Nucleus accumbens (tissue), 56 donors: ENCODE results near the gene SPPL2B.

Experiments
- DNase-seq, 56 donors: peaks; one replicate each; lab custom pipeline; 2025; lab: John Stamatoyannopoulos, UW

Gene SPPL2B

DNA sequence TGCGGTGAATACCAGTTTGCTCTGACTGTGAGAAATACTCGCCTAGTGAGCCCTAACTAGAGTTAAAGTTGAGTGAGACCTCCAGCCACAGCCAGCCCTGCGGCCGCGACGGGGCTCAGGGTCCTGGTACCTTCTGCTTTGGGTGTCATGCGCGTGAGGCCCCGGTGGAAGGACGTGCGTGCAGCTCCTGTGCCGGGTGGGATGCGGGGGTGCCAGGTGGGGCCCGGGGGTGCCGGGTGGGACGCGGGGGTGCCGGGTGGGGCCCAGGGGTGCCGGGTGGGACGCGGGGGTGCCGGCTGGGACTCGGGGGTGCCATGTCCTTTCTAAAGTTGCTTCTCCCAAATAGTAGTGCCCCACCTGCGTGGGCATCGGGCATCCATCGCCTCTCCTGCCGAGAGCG lies 23.1 kb downstream of the SPPL2B start:
- DNase-seq, result no peak

DNA sequence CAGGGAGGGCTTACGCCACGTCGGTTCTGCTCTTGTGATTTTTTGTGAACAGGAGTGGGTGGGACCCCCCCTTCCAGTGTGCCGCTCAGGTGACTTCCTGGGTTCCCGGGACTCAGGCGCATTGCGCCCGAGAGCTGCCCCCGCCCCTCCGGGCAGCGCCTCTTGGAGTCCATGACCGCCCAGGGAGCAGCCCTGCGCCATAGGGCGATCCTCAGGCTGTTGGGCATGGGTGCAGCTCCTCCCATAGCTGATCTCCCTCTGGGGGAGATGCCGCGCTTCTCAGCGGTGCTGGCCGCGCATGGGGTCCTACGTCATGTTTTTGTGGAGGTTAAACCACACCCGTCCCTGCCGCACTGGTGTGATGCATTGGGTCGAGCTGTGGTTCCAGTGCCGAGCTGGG lies 23.6 kb downstream of the SPPL2B start:
- DNase-seq, result no peak

DNA sequence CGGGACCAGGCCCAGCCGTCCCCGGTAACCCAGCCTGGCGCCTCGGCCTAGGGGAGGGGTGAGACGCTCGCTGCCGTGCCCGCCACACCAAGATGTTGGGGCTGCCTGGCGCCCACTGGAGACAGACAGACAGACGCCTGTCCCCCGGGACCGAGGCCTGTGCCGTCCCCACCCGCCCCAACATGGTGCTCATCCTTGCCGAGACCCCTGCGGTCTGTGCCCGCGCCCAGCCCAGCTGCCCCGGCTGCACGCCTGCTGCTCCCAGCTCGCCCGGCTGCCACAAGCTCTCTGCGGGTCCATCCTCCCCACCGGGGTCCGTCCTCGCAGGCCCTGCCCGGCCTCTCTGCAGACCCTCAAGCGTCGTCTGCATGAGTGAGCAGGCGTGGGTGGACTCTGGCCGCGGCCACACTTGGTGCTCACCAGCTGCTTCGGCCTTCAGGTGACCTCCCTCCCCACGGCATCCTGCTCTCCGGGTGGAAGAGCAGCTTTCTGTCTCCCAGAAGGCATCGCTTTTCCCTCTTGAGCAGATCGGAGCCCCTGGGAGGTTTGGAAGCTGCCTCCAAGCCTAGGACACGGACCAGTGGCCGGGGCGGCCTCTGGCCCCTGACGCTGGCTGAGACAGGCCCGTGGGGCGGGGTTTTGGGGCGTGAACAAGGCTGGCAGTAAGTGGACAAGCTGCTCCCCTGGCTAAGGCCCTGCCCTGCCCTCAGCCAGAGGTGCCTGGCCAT lies 24.8 kb downstream of the SPPL2B start:
- no peak for DNase-seq

DNA sequence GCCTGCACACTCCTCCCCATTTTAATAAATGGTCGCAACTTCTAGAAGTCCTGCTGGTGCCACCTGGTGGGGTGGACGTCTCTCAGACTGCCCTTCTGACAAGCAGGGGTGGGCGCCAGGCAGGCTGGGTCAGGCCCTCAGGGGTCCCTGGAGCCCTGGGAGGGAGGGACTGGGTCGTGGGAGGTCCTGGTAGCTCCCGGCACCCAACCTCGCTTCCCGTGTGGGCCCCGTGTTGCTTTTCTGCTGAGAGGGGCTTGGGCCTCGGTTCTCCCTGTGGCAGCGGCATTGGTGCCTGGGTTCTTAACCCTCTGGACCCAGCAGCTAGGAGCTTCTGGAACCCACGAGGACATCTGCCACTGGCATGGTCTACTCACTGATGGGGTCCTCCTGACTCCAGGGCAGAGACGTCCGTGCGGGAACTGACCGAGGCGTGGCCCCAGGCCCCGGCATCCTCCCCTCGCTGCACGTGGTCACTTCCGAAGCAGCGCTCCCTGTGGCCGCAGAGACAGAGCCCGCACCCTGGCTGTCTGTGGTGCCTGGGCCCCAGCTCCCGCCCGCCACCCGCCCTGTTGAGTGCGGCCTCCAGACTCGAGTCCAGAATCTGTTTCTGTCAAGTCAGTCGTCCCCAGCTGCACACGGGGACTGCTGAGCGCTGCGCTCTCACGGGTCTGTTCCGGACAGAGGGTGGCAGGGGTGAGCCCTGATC lies 25.6 kb downstream of the SPPL2B start:
- no peak for DNase-seq

DNA sequence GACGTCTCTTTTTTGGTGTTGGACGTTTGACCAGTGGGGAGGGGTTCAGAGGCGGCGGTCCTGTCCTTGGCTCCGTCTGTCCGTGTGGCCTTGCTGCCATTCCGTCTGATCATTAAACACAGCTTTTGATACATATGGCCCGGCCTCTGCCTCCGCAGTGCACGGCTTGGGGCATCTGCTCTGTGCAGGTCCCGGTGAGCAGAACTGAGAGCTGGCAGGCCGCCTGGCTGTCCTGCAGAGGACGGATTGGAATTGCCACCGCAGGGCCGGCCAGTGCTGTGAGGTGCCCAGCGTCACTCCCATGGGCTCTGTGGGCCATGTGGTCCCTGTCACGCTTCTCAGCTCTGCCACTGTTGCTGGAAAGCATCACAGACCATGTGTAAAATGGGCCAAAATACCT lies 26.2 kb downstream of the SPPL2B start:
- DNase-seq, result no peak

DNA sequence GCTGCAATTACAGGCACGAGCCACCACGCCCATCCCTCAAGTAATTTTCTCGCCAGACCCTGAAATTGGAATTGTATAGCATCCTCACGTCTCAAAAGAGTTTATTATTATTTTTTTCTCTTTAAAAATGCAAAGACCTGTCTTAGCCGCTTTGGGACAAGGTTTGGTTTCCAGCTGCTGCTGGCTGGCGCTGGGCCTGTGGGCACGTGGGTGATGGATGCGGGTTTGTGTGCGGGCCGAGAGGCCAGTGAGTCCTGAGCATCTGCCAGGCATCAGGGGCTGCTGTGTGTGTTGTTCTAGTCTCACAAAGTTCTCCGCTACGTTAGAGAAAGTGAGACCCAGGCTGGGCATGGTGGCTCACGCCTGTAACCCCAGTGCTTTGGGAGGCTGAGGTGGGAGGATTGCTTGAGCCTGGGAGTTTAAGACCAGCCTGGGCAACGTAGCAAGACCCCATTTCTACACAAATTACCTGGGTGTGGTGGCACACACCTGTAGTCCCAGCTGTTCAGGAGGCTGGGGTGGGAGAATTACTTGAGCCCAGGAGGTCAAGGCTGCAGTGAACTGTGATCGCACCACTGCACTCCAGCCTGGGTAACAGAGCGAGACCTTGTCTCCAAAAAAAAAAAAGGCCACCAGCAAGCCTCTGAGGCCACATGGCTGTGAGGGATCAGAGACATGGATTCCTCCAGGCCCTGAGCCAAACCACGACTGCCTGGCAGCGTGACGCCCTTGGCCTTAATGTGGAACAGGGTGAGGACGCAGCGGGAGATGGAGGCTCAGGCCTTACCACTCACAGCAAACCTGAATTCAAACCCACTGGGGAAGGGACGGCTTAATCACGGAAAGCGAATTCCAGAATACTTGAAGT lies 26.9 kb downstream of the SPPL2B start:
- no peak for DNase-seq

DNA sequence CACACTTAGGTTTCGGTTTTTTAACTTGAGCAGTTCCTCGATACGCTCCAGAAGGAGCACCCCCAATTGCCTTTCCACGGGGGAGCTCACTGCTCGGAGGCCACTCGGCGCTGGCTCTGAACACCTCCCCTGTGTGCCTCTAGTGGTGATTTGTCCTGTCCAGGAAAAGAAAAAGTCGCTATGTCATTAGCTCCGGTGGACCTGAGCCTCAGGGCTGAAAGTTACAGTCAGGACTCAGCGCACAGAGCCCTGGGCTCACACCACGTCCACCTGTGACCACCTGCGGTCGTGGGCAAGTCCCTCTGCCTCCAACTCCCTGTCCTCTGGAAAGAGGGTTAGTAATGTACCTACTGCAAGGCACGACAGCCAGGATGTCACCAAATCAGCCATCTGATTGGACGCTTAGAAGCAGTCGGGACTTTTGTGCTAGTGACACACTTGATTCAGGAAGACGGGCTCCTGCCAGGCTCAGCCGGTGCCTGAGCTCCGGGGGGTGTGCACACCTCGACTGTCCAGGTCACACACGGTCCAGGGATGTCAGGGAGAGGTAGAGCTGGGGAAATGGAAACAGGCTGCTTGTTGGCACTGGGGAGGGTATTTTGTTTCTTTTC lies 27.7 kb downstream of the SPPL2B start:
- no peak for DNase-seq

DNA sequence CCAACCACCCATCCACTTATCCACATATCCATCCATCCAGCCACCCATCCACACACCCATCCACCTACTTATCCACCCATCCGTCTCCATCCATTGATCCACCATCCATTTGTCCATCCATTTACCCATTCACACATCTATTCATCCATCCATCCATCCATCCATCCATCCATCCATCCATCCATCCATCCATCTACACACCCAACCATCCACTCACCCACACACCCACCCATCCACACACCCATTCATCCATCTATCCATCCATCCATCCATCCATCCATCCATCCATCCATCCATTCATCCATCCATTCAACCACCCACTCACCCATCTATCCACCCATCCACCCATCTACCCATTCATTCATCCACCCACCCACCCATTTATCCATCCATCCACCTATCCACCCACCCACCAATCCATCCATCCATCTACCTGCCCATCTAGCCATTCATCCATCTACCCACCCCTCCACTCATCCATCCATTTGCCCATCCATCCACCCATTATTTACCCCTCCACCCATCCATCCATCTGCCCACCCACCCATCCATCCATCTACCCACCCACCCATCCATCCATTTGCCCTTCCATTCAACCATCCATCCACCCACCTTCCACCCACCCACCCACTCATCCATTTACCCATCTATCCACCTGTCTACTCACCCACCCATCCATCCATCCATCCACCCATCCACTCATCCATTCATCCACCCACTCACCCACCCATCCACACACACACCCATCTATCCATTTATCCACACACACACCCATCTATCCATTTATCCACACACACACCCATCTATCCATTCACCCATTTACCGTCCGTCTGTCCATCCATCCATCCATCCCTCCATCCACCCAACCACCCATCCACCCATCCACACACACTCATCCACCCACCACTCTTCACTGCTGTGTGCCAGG lies 29.1 kb downstream of the SPPL2B start:
- no peak for DNase-seq

DNA sequence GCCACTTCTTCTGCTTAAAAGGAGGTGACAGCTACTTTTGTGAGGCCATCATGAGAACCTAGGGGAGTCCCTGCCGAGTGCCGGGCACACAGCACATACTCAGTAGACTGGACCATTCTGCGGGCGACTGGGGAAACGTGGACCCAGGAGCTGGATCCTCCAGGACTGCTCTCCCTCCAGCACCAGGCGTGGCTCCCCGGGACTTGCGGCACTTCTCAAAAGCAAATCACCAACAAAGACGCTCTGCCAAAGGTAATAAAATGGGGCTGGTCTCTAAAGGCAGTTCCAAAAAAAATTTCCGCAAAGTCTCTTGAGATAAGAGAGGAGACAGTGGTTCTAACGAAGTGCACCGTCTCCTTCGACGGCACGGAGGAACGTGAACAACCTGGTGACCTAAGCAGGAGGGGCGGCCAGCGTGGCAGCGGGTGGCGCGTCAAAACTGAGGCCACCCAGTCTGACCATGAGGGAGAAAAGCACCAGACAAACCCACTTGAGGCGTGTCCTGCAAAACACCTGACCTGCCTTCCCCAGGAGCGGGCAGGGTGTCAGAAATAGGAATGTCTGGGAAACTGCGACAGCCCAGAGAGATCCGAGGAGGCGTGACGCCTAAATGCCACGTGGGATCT lies 30.2 kb downstream of the SPPL2B start:
- no peak for DNase-seq

DNA sequence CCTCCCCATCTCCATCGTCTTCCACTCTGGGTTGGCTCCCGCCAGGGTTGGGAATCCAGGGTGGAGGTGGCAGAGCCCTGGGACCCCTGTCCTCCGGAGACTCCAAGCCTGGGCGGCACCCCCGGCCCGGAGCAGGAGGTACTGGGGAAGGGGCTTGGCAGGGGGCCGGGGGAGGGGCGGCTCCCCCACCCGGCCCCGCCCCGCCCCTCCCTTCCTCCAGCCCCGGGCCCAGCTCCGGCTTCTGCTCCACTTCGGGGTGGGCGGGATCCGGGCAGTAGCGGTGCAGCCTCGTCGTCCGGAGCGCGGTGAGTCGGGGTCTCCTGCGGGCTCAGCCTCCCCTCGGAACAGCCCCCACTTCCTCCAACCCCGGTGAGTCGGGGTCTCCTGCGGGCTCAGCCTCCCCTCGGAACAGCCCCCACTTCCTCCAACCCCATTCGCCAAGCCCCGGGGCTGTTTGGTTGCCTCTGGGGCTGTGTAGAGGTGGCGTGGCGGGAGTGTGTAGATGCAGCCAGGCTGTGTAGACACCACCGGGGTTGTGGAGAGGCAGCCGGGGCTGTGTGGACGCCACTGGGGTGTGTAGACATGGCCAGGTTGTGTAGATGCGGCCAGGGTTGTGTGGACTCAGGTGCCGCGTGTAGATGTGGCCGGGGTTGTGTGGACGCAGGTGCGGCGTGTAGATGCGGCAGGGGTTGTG lies 31.7 kb downstream of the SPPL2B start, which contains the start of gene TMPRSS9:
TMPRSS9 (plus strand) TSS at position 274 of the 694 bp plus-strand sequence. CDS start 29,521 bp downstream, outside the sequence.
- no peak for DNase-seq

DNA sequence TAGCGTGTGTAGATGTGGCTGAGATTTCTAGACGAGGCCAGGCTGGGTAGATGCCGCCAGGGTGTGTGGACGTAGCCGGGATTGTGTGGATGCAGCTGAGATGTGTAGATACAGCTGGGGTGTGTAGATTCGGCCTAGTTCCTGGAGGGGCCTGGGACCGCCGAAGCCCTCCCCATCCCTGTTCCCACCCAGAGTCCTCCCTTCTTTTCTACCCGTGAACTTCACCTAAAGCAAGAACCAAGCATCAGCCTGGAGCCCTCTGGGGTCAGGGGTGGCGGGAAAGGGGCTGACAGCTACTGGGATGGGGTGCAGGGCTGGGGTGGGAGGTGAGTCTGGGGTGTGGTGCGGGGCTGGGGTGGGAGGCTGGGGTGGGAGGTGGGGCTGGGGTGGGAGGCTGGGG lies 32.3 kb downstream of the SPPL2B start:
- no peak for DNase-seq

DNA sequence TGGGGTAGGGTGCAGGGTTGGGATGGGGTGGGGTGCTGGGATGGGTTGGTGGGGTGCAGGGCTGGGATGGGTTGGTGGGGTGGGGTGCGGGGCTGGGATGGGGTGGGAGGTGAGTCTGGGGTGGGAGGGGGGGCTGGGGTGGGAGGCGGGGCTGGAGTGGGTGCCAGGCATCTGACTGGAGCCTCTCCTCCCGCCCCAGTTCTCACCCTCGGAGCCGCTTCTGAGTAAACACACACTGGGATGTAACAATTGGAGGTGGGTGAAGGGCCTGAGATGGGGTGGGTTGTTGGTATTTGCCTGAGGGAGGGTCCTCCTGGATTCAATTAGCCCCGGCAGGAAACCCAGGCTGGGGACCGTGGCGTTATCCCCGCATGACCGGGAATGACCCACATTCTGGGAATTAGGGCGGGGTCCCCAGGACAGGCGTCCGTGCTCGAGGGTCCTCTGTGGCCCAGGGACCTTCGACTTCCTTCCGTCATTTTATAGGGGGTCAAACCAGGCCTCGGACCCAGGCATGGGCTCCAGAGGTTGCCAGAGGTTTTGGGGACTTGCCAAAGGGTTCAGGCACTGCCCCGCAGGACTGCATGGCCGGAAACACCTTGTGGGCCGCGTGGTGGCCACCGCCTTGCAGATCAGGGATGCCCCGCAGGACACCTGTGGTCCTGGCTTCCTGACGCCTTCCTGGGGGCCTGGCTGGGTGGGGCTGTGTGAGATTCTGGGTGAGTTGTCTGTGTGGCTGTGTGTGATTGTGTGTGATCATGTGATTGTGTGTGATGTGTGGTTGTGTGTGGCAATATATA lies 33.0 kb downstream of the SPPL2B start:
- no peak for DNase-seq

DNA sequence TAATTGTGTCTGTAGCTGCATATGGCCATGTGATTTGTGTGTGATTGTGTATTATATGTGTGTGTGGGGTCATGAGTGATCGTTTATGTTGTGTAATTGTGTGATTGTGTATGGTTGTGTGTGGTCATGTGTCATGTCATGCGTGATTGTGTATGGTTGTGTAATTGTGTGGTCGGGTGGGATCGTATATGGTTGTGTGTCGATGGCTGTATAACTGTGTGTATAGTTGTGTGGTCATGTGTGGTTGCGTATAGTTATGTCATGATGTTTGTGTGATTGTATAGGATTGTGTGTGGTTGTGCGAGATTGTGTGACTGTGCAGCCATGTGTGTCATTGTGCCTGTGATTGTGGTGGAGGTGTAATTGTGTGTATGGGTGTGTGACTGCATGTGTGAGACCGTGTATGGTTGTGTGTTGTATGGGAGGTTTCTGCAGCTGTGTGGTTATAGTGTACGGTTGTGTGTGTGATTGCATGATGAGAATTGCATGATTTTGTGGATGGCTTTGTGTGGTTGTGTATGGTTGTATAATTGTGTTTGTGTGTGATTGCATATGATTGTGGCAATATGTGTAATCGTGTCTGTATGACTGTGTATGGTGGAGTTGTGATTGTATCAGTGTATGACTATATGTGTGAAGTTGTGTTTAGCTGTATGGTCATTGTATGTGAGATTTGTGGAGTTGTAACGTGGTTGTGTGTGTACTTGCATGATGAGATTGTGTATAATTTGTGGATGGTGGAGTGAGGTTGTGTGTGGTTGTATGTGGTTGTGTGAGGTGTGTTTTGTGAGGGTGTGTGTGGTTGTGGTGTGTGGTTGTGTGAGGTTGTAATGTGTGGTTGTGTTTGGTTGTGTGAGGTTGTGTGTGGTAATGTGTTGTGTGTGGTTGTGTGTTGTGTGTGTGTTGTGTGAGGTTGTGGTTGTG lies 33.8 kb downstream of the SPPL2B start:
- DNase-seq, result no peak

DNA sequence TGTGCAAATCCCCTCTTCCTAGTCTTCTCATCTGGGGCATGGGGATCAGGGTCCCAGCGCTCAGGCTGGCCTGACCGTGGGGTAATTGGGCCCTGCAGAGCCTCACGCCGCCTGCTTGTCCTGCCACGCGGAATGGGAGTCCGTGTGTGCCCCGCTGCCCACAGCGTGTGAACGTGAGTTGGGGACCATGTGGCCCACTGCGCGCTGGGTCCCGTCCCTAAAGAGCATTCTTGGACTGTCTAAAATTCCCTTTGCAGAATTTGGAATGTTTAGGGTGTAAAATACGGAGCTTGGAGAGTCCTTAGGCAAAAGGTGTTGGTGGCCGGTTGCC lies 34.5 kb downstream of the SPPL2B start:
- no peak for DNase-seq

DNA sequence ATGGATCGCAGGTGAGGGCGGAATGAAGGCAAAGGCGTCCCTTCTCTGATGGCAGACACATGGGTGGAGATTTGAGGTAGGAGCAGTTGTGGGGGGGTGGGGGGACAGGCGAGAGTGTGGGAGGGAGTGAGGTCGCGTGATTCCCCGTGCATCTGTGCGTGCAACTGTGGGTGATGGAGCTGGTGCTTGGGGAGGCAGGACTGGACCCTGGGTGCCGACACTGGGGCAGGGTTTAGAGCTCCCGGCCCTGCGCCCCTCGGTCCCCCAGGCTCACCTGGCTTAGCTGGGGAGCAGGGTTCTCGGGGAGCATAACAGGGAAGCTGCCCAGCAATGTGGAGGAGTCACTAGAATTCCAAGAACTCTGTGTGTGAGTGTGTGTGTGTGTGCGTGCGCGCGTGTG lies 34.9 kb downstream of the SPPL2B start:
- DNase-seq, result no peak

DNA sequence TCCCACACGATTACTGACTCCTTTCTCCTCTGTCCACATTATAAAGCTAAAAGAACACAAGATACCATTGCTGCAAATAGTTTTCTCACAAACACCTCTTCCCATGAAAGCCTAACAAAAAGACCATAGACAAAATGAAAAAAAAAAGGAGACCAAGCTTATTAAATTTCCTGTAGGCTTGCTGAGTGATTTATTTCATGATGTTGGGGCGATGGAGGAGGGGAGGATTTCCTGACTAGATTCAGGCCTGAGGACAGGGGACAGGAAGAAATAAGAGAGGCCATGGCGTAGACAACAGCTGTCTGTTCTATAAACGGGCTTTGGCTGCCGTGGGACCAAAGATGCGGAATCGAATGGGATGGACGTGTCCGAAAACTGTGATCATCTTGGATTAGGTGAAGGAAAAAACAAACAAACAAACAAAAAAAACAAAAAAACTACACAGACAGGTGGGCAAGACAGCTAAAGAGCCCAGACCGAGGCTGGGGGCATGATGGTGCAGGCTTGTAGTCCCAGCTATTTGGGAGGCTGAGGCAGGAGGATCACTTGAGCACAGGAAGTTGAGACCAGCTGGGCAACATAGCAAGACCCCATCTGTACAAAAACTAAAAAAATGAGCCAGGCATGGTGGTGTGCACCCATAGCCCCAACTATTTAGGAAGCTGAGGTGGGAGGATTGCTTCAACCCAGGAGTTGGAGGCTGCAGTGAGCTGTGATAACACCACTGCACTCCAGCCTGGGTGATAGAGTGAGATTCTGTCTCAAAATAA lies 36.9 kb downstream of the SPPL2B start:
- no peak for DNase-seq
